ENCODE measurements around the gene HOXD3. TPM values are rescaled to one million over a fixed set of nuclear protein-coding genes. Genes with fewer than 3 reads are reported as not detected.

HOXD3 gene
- total and polyA plus RNA-seq, 8 donors: 0.15 to 1.0 (median 0.40) TPM; not detected in 1

DNA sequence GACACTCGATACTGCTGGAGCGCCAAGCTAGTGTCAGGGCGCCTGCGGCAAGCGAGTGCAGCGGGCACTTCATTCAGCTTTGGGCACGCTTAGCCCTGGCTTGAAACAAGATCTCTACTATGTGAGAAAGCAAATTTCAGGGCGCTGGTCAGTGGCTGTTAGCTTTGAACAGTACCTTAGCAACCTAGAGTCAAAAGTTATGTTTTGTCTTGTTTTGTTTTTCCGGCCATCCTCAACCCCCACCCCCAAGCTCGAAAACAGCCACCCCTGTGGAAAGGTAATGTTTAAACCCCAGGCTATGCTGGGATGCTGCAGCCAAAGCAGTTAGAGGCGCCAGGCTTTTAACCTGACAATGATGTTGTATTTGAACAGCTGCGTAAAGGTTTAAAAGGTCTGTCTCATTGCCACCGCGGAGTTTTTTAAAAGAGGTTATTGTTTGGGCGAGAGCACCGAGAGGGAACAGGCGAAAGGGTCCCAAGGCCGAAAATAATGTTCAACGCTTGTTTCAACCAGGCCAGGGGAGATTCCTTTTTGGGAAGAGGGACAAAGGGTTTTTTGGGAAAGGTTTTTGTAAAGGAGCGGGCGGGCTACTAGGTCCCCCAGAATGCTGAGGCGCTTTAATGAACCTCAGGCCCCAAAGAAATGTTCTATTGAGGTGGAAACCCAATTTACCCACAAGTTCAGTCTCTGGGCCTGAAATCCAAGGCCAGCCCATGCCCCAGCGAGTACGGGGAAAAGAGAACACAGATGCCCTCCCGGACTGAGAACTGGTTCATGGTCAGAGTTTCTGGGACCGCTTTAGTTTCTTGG, 42.8 kb upstream of the HOXD3 start:
- intact Hi-C loops (cut with DNase I): no loop called here
- no peaks in the 10 kb centered on the region for H3K9me3 ChIP-seq
- peaks cover 99 to 100% of the 10 kb centered on the region in 2 donors for H3K27me3 ChIP-seq
- no peak overlapping the region for H3K27ac ChIP-seq
- no peaks in the 10 kb centered on the region for H3K36me3 ChIP-seq
- H3K4me3 ChIP-seq: no peak overlapping the region
- ATAC-seq (no peak), DNase-seq (no peak)
- TF ChIP-seq CTCF (IDR thresholded peaks at IDR 0.05): no peak
- H3K4me1 ChIP-seq: no peaks in the 10 kb centered on the region

DNA sequence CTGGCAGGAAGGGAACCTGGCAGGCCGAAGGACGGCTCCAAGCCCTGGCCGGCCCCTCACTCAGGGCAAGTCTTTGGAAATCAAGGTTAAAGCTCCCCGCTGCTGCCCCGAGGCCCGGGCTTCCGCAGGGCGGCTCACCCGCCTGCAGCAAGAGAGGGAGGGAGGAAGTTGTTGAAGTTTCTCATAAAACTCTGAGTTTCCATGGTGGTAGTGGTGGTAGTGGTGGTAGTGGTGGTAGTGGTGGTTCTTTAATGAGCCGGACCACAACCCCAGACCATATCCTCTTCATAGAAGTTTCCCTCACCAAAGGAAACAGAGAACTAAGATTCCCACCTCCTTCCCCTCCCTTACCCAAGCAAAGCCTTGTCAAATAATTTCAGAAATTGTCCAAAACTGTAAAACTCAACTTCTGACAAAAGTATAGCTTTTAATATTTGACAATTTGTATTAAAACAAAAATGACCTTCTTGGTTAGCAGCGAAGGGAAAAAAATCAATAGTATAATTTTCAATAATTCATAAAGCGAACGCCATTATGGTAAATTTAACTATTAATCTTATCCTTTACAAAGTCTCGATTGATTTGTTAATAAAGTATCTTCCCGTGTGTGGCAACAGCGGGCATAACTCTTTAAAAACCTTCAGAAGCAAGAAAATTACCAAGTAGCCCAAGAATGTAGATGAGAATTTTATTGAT, 42.0 kb upstream of the HOXD3 start:
- TF ChIP-seq CTCF (IDR thresholded peaks at IDR 0.05): no peak
- Histone ChIP-seq H3K9me3 (no peaks in the 10 kb centered on the region), H3K4me3 (no peak overlapping the region), H3K27ac (no peak overlapping the region), H3K27me3 (peaks cover 99 to 100% of the 10 kb centered on the region in 2 donors), H3K4me1 (no peaks in the 10 kb centered on the region), H3K36me3 (no peaks in the 10 kb centered on the region)
- DNase-seq: peak in 1 of 4 donors; percentile 67
- no peak for ATAC-seq
- intact Hi-C loops (cut with DNase I): no loop called here

DNA sequence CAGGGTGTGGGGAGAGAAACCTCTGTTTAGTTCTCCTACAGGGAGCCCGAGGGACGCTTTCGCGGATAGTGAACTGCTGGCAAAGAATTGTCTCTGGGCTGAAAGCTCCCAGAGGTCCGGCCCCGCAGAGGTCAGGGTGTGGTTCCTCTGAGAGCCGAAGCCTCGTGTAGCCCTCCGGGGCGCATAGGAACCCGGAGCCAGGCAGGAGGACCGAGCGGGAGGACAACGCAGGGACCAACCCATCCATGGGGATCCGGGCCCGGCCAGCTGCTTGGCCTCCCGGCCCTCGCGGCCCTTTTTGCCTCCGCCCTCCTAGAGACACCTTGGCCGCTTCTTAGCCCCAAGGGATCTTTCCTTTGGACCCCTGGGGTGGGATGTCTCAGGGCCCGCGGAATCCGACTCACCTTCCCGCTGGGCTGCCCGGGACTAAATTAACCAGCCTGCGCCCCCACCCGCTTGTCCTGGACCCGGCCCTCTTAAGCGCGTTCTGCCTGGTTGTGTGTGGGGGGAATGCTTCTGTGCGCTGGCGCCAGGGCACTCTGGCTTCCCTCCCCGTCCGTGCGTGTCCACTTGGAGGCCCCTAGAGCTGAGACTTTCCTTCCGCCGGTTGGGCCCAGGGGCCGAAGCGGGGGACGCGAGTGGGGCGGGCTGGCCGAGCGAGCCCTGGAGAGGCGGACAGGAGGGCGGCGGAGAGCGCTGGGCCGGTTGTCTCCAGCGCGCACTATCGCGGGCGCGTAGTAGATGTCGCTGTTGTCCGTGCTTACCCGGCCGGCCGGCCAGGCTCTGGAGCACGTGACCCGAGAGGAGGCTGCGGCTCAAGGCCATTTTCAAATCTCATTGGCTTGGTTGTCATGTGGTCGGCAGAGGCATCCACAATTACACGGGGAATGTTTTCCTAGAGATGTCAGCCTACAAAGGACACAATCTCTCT, 41.0 kb upstream of the HOXD3 start, which contains the start of gene HOXD10:
Gene HOXD10 (plus strand): TSS at position 896 of the 931 bp plus-strand sequence. CDS start 56 bp downstream, outside the sequence.
- Histone ChIP-seq H3K4me3 (no peak within 1 kb of the TSS), H3K9me3 (no peaks in the 10 kb centered on the region), H3K36me3 (no peaks in the 10 kb centered on the region), H3K27ac (no peak within 1 kb of the TSS), H3K4me1 (no peaks in the 10 kb centered on the region), H3K27me3 (peaks cover 99 to 100% of the 10 kb centered on the region in 2 donors)
- no peak for TF ChIP-seq CTCF (IDR thresholded peaks at IDR 0.05)
- peak; percentile 53 for ATAC-seq
- peak in 2 of 4 donors; percentile 39 to 78 for DNase-seq
- intact Hi-C loops (cut with DNase I): no loop called here

GRCh38 chr2:176117162-176117822, 39.8 kb upstream of the HOXD3 start:
- TF ChIP-seq CTCF (IDR thresholded peaks at IDR 0.05): no peak
- H3K4me3 ChIP-seq: no peak overlapping the region
- H3K36me3 ChIP-seq: no peaks in the 10 kb centered on the region
- H3K27me3 ChIP-seq: peaks cover 99 to 100% of the 10 kb centered on the region in 2 donors
- peak in 1 of 4 donors; percentile 68 for DNase-seq
- no peaks in the 10 kb centered on the region for H3K9me3 ChIP-seq
- H3K4me1 ChIP-seq: peaks cover 0 to 4% of the 10 kb centered on the region in 2 donors
- intact Hi-C loops (cut with DNase I): no loop called here
- H3K27ac ChIP-seq: no peak overlapping the region
- ATAC-seq: no peak

Measured in left lung (tissue), 10 donors.